HL-60/S4 treated with retinoic acid at 250 ng/mL for 4 days and 3 days (cell line): Measurements from ENCODE around the gene PTPRD.

Experiments
- in situ Hi-C: fragments of 300-500 bp; cut with MboI; formaldehyde crosslinking; loops from 2 replicates; pipeline ENCODE4 v1.7.0; 2022; ENCODE audit warnings: low sequenced_read_pairs

The PTPRD gene

GRCh38 chr9:10612641-10613398, at the start of gene PTPRD:
Gene PTPRD (minus strand): TSS chr9:10613002.
- in situ Hi-C loops, result no loop called here

GRCh38 chr9:10661994-10662393, 49.2 kb upstream of the PTPRD start:
- in situ Hi-C loops, result no loop called here

- in situ Hi-C loops, result no loop called here
Observed at GRCh38 chr9:10661376-10661775, 48.6 kb upstream of the PTPRD start.

GRCh38 chr9:10651012-10651411, 38.2 kb upstream of the PTPRD start:
- in situ Hi-C loops, result no loop called here

- in situ Hi-C loops, result no loop called here
Observed at GRCh38 chr9:10649076-10649475, 36.3 kb upstream of the PTPRD start.

- in situ Hi-C loops, result no loop called here
Observed at GRCh38 chr9:10633785-10634184, 21.0 kb upstream of the PTPRD start.

- in situ Hi-C loops, result no loop called here
Observed at GRCh38 chr9:10614196-10614800, 1.5 kb upstream of the PTPRD start.

GRCh38 chr9:10613419-10613818, 617 bp upstream of the PTPRD start:
- in situ Hi-C loops, result no loop called here

- in situ Hi-C loops, result no loop called here
Observed at GRCh38 chr9:10605388-10605787, 7.4 kb downstream of the PTPRD start.

- in situ Hi-C loops, result no loop called here
Observed at GRCh38 chr9:10604927-10605326, 7.9 kb downstream of the PTPRD start.

- in situ Hi-C loops, result no loop called here
Observed at GRCh38 chr9:10597801-10598200, 15.0 kb downstream of the PTPRD start.

GRCh38 chr9:10594482-10594881, 18.3 kb downstream of the PTPRD start:
- in situ Hi-C loops, result no loop called here

GRCh38 chr9:10586407-10586806, 26.4 kb downstream of the PTPRD start:
- in situ Hi-C loops, result no loop called here

- in situ Hi-C loops, result no loop called here
Observed at GRCh38 chr9:10571699-10572098, 41.1 kb downstream of the PTPRD start.

GRCh38 chr9:10566848-10567247, 46.0 kb downstream of the PTPRD start:
- in situ Hi-C loops, result no loop called here

GRCh38 chr9:10562581-10563343, 50.0 kb downstream of the PTPRD start:
- in situ Hi-C loops, result no loop called here

- in situ Hi-C loops, result no loop called here
Observed at GRCh38 chr9:10548348-10548747, 64.5 kb downstream of the PTPRD start.

GRCh38 chr9:10538073-10538472, 74.7 kb downstream of the PTPRD start:
- in situ Hi-C loops, result no loop called here

GRCh38 chr9:10534850-10535249, 78.0 kb downstream of the PTPRD start:
- in situ Hi-C loops, result no loop called here

- in situ Hi-C loops, result no loop called here
Observed at GRCh38 chr9:10525972-10526371, 86.8 kb downstream of the PTPRD start.

GRCh38 chr9:10523164-10523563, 89.6 kb downstream of the PTPRD start:
- in situ Hi-C loops, result no loop called here

- in situ Hi-C loops, result no loop called here
Observed at GRCh38 chr9:10512144-10512543, 100.7 kb downstream of the PTPRD start.
